K562 (cell line): ENCODE results near the gene TICAM1. TPM values are rescaled to one million over a fixed set of nuclear protein-coding genes. Genes with fewer than 3 reads are reported as not detected.

Experiments used
- HCFC1 ChIP-seq: IDR thresholded peaks from 2 replicates; pipeline ENCODE4 v1.6.1; 2012; ENCODE audit warnings: low read depth, low read length, improper control_type of control experiment
- SFPQ ChIP-seq: fragments of 200-400 bp; formaldehyde crosslinking; IDR thresholded peaks from 2 replicates; pipeline ENCODE4 v1.6.1; 2017; ENCODE audit warnings: mild to moderate bottlenecking, low read depth, low read length, moderate library complexity
- ZNF609 ChIP-seq: sonication (generic); formaldehyde crosslinking; IDR thresholded peaks from 2 replicates; pipeline ENCODE4 v1.8.1; 2023; ENCODE audit warnings: missing genetic modification reagents, mild to moderate bottlenecking, borderline replicate concordance
- polyA plus RNA-seq, 8 experiments: library from polyadenylated mRNA; depleted of rRNA in 4 of 8; stranded (reverse) in 5 of 8; unstranded in 3 of 8; fragments of >200 nt; fragmentation: Nextera tagmentation in 2 of 8; fragmentation: Illumina TruSeq in 1 of 8; extraction: Ambion mirVana in 2 of 8; extraction: Trizol in 1 of 8; gene quantifications; 2 replicates each; pipeline versions ENCODE4 v1.2.1 to v1.2.3, GENCODE V29; 2011 to 2014; ENCODE audit warnings: inconsistent platforms in 1 of 8, missing spikeins in 1 of 8
- total RNA-seq, 7 experiments: library from RNA; depleted of rRNA in 6 of 7; stranded (reverse); fragments of >200 nt in 6 of 7; fragmentation: Illumina TruSeq in 2 of 7; extraction: Trizol in 2 of 7; gene quantifications; 2 replicates each; pipeline versions ENCODE4 v1.2.1 to v1.2.3, GENCODE V29; 2011 to 2021; ENCODE audit warnings: low replicate concordance in 1 of 7

TICAM1 gene
- total and polyA plus RNA-seq, 9 of the 15 experiments (the other 6 are each of a cell fraction or from before 2014, with no cell fraction given): 0.07 to 11.6 (median 1.5) TPM

- TF ChIP-seq ZNF609 (CRISPR knock-in tag) (no peak), SFPQ (no peak), HCFC1 (no peak)
Measured at GRCh38 chr19:4781801-4782200, 49.7 kb downstream of the TICAM1 start (continued).
